ENCODE results near the gene SUPT20HL1.

- no peak for TF ChIP-seq CTCF (IDR thresholded peaks at IDR 0.05)
- no peak for TF ChIP-seq POLR2A (IDR thresholded peaks at IDR 0.05)
These were observed 42.9 kb upstream of the SUPT20HL1 start for GRCh38 chrX:24317567-24317966.
